Left ventricle myocardium superior (tissue), 1 donor: ENCODE measurements around the gene FPGS. TPM values are rescaled to one million over a fixed set of nuclear protein-coding genes. Genes with fewer than 3 reads are reported as not detected.

Experiments used
- ATAC-seq: fragments of 200-7000 bp; cut with Tn5 transposase; one replicate; pipeline ENCODE4 v1.9.1; 2020; ENCODE audit warnings: mild to moderate bottlenecking, moderate library complexity
- DNase-seq: peaks from one replicate; pipeline ENCODE4 v3.0.0-alpha.2; 2020
- intact Hi-C: fragments of 100-400 bp; cut with micrococcal nuclease; formaldehyde crosslinking; loops from one replicate; pipeline ENCODE4 v1.11.0; 2022
- total RNA-seq: library from RNA; stranded (reverse); fragmentation: NEBNext Ultra II Directional; extraction: Animal tissue kit (Norgen Biotek cat#: 25700); gene quantifications from one replicate; pipeline ENCODE4 v1.2.1, GENCODE V29; 2021
- donor health status: DM: no; HTN: yes; CAD: no; lungs with severe emphysema.

FPGS gene
- total RNA-seq, 1 donor from 2014 or later: 31.9 TPM

DNA sequence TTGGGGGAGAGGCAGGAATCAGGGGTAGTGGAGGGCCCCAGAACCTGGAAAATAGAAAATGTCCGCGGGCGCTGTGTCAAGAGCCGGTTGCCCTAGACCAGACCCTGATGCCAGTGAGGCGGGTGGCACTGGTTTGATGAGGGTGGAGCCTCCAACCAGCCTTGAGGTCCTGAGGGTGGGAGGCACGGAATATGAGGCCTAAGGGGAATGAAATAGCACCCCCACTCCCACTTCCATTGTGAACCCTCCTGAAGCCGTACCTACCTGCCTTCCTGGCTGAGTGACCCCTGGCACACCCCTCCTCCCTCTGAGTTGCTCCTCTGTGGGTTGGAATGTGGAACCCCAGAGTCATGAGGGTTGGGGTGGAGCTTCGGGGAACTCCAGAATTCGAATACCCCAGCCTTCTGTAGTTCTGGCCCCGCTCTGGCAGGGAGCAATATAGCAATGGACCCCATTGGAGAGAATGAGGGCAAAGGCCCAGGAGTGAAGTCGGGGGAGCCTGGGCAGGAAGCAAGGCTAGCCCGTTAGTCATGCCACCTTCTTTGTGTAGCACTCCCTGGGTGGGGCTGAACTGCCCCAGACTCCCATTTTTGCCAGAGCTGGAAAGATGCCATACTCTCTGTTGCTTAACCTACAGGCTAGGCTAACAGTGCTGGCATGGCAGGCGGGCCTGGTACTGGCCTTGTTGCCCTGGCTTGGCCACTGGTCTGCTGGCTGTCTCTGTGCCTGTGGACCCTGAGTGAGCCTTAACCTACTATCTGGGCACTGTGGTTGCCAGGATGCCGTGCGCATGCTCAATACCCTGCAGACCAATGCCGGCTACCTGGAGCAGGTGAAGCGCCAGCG, 1.0 kb downstream of the FPGS start:
- intact Hi-C loops: no loop called here
- DNase-seq (no peak), ATAC-seq (peak; percentile 4)

DNA sequence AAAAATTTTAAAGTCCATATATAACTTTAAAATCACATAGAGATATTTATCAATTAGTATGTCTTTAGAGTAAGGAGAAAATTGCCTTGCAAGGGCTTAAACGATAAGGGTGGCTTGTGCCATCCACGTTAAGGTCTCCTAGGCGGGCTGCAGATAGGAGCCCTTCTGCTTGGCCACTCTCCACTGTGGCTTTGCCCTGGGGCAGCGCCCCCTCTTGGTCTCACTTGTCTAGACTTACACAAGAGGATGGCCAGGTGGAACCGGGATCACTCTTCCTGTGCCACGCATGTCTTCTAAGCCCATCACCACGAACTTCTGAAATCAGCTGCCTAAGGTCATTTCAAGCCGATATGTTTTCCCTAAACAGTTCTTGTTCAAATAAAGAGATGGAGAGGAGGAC, 2.9 kb downstream of the FPGS start:
- ATAC-seq (no peak), DNase-seq (no peak)
- intact Hi-C loops: no loop called here

DNA sequence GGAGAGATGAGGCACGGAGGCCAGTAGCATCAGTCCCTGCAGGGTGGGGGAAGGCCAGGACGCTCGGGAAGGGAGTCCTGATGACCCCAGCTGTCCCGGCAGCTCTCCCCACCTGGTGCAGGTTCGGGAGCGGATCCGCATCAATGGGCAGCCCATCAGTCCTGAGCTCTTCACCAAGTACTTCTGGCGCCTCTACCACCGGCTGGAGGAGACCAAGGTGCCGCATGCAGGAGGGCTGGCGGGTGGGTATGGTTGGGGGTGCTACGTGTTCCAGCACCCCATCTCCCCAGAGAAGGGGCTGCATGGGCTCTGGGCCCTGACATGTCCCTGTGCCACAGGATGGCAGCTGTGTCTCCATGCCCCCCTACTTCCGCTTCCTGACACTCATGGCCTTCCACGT, 4.2 kb downstream of the FPGS start:
- DNase-seq (no peak), ATAC-seq (no peak)
- intact Hi-C loops: no loop called here

DNA sequence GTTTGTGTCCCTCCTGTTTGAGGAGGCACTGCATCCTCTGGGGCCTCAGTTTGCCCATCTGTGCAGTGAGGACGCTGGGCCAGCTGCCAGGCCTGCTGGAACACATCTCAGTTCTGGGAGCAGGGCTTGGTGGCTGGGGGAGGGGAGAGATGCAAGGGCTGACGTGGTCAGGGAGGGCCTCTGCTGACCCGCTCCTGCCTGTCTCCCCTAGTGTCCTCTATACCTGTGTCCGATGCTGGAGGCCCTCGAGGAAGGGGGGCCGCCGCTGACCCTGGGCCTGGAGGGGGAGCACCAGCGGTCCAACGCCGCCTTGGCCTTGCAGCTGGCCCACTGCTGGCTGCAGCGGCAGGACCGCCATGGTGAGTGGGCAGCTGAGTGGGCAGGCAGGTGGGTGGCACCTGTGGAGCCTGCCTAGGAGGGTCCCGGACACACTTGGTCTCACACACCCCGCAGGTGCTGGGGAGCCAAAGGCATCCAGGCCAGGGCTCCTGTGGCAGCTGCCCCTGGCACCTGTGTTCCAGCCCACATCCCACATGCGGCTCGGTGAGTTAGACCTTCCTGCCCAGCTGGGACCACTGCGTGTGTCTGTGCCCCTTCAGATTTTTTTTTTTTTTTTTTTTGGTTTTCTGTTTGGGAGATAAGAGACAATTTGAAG, 5.8 kb downstream of the FPGS start:
- intact Hi-C loops: no loop called here
- ATAC-seq (no peak), DNase-seq (no peak)

DNA sequence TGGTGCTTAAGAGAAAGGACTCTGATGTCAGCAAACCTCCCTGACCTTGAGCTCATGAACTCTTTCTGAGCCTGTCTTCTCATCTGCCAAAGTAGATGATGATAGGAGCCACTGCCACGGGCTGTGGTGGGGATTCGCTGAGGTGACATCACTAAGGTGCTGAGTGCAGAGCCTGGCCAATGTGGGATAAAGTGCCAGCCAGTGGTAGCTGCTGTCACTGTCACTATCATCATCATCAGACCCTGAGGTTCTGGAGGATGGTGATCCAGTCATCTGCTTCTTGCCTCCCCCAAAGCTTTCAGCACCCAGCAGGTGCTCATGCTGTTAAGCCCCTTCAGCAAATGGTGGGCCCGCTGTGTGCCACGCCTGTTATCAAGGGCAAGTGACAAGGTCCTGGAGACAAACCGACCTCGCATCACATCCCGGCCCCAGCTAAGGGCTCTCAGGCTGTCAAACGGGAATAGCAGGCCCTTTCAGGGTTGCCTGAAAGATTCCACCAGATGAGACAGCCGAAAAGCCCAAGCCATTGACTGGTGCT, 6.4 kb downstream of the FPGS start:
- peak; percentile 8 for ATAC-seq
- DNase-seq: no peak
- intact Hi-C loops: no loop called here

DNA sequence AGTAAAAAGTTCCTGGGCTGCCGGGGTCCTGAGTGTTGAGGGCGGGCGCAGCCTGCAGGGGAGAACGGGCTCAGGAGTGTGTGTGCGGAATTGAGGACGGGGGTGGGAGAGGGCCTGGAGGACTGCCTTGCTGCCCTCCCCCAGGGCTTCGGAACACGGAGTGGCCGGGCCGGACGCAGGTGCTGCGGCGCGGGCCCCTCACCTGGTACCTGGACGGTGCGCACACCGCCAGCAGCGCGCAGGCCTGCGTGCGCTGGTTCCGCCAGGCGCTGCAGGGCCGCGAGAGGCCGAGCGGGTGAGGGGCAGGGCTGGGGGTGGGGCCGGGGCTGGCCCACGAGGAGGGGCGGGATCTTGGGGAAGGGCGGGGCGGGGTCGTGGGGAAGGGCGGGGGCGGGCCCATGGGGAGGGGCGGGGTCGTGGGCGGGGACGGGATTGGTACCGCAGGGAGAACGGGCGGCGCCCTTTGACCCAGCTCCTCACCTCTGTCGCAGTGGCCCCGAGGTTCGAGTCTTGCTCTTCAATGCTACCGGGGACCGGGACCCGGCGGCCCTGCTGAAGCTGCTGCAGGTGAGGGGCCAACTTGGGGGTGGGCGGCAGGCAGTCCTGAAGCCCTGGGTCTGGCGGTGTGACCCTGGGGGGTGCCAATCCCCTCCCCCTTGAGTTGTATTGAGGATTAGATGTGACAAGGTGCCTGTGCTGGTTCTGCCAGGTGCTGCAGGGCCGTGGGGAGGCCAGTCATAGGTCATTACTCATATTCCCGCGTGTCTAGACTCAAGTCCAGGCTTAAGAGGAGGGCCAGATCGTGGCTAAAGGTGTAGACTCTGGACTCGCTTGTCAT, 7.1 kb downstream of the FPGS start:
- intact Hi-C loops: no loop called here
- ATAC-seq (peak; percentile 59), DNase-seq (peak; percentile 64)

DNA sequence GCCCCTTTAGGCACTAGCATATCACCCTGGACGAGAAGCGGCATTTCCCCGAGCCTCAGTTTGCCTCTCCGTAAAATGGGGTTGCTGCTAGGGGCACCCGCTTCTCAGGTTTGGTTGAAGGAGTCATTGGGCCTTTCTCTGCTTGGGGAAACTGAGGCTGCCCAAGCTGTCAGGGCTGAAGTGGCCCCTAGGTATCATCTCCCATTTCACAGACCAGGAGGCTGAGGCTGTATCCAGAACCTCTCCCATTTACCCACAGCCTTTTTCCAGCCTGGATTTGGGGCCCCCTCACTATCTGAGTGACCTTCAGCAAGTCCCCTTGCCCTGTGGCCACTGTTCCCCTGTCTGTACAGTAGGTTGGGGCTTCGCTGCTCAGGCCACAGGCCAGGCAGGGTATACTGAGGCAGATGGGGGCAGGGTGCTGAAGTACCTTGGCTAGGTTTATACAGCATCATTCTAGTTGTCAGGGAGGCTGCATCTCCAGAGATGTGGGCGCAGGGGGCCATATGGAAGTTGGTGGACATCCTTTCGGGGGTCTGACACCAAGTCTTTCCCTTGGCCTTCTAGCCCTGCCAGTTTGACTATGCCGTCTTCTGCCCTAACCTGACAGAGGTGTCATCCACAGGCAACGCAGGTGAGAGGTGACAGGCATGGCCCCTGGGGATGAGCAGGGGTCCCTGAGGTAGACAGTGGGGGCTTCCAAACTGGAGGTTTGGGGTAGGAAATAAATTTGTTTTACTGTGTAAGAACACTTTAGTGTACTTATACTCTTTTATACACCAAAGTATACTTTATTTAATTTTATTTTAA, 7.9 kb downstream of the FPGS start:
- DNase-seq (no peak), ATAC-seq (no peak)
- intact Hi-C loops: no loop called here

DNA sequence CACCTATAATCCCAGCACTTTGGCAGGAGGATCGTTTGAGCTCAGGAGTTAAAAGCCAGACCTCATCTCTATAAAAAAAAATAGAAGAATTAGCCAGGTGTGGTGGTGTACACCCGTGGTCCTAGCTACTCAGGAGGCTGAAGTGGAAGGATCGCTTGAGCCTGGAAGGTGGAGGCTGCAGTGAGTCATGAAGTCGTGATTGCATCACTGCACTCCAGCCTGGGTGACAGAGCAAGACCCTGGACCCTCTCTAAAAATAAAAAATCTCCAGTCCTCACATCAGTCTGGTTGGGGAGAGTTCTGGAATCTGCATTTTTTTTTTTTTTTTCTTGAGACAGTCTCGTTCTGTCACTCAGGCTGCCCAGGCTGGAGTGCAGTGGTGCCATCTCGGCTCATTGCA, 9.3 kb downstream of the FPGS start:
- DNase-seq (no peak), ATAC-seq (no peak)
- intact Hi-C loops: no loop called here

DNA sequence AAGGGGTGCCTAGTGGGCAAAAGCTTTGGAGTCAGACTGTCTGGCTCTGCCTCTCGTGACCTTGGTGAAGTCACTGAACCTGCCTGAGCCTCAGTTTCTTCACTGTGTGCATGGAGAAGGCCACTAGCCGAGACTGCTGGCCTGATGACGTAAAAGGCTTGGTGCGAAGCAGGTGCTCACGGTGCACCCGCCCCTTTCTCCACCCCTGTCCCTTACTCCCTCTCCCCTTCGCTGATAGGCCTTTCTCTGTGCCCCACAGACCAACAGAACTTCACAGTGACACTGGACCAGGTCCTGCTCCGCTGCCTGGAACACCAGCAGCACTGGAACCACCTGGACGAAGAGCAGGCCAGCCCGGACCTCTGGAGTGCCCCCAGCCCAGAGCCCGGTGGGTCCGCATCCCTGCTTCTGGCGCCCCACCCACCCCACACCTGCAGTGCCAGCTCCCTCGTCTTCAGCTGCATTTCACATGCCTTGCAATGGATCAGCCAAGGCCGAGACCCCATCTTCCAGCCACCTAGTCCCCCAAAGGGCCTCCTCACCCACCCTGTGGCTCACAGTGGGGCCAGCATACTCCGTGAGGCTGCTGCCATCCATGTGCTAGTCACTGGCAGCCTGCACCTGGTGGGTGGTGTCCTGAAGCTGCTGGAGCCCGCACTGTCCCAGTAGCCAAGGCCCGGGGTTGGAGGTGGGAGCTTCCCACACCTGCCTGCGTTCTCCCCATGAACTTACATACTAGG, 10.4 kb downstream of the FPGS start:
- no peak for DNase-seq
- ATAC-seq: peak; percentile 1
- intact Hi-C loops: no loop called here

DNA sequence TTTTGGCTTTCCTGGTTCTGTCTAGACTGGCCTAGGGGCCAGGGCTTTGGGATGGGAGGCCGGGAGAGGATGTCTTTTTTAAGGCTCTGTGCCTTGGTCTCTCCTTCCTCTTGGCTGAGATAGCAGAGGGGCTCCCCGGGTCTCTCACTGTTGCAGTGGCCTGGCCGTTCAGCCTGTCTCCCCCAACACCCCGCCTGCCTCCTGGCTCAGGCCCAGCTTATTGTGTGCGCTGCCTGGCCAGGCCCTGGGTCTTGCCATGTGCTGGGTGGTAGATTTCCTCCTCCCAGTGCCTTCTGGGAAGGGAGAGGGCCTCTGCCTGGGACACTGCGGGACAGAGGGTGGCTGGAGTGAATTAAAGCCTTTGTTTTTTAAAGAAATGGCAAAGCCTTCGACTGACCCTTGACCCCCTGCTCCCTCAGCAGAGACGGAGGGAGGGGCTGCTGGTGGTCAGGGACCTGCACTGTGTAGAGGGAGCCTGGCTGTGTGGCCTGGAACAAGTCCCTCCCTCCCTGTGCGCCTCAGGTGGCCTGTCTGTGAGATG, 11.1 kb downstream of the FPGS start:
- no peak for DNase-seq
- peak; percentile 8 for ATAC-seq
- intact Hi-C loops: no loop called here

DNA sequence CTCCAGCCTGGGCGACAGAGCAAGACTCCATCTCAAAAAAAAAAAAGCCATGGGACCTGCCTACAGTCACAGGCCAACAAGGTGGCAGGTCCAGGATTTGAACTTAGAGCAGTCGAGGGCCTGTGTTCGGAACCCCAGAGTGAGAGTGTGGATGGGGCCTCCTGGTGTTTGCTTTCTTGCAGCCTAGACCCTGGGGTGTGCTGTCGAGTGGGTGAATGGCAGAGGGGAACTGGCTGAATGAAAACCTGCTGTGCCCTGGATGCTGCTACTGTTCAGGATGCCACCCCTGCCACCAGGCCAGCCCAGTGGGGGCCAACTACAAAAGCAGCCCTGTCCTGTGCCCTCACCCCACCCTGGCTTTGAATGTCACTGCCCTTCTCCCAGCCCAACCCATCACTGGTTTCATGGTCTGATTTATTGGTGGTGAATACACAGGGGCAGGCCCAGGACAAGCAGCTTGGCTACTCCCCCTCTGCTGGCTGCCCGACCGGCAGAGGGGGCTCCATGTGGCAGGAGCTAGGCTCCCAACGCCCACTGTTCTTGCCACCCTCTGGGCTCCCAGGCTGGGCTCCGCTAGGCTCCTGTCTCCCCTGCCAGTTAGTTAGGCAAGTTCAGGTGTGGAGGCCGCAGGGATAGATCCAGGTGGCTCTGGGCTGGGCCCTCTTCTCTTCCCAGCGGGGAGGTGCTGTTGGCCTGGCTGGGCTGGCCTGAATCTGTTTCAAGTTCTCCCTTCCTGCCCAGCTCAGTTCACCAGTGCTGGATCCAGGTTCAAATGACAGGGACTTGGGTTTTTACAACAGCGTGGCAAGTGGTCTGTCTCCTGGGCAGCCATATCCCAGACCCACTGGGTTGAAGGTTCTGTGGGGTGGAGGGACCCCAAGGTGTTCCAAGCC, 12.2 kb downstream of the FPGS start:
- intact Hi-C loops: no loop called here
- DNase-seq (no peak), ATAC-seq (no peak)

DNA sequence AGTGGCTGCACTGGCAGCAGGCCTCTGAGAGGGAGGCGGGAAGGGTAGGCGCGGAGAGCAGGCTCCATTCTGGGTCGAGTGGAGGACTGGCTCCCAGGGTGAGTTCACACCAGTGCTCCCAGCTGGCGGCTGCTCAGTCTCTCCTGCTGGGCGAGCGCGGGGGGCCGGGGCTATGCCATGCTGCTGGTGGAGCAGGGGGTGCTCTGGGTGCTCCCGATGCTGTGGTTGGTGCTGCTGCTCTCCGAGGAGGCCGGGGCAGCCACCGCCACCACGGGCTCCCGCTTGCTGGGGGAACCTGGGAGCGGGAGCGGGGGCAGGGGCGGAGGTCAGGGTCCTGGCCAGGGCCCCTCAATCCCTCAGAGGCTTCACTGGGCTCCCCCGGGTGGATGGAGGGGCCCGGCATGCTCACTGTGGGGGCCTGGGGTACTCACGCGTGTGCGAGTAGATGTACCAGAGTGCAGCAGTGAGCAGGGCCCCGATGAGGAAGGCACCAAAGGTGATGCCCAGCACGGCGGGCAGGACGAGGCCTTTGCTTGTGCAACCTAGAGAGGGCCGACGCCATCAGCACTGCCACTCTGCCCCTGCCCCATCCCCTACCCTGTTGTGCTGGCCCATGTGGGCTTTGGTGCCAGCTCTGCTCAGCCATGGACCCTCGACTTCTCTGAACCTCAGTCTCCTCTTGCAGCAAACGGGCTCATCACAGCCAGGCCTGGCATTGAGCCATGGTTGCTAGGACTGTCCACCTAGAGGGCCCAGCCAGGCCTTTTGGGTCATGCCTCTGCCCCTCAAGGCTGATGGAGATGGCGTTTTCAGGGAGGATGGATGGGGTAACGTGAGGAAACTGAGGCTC, 13.1 kb downstream of the FPGS start:
- peak; percentile 1 for ATAC-seq
- intact Hi-C loops: no loop called here
- no peak for DNase-seq

DNA sequence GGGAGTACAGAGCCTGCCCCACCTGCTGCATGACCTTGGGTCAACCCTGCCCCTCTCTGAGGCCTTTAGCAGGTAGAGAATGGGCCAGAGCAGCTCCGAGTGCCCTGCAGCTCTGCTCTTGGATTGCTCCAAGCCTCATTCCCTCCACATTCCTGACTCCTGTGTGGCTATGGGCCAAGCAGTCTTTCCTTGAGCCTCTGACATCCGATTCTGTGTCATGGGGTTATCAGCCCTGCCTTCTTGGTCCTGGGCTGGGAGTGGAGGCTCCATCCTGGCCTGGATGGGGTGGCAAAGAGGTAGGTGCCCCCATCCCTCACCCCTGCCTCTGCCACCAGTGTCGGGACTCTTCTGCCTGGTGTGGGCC, 13.7 kb downstream of the FPGS start:
- intact Hi-C loops: no loop called here
- DNase-seq: no peak
- no peak for ATAC-seq

DNA sequence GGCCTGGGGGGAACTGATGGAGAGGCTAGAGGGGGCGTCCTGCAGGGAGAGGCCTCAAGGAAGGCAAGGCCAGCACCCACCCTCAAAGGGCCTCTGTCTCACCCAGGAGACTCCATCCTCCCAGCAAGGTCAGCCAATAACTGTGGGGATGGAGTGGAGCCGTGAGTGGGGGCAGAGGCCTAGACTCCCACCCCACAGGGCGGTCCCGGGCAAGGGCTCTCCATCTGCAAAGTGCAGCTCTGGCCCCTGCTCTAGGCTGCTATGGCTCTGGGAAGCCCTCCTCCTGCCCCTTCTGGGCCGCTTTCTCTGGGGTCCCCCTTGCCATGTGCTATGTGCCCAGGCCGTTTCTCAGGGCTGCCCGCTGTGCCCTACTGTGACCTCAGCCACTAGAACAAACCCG, 14.0 kb downstream of the FPGS start:
- ATAC-seq: peak; percentile 1
- no peak for DNase-seq
- intact Hi-C loops: no loop called here

DNA sequence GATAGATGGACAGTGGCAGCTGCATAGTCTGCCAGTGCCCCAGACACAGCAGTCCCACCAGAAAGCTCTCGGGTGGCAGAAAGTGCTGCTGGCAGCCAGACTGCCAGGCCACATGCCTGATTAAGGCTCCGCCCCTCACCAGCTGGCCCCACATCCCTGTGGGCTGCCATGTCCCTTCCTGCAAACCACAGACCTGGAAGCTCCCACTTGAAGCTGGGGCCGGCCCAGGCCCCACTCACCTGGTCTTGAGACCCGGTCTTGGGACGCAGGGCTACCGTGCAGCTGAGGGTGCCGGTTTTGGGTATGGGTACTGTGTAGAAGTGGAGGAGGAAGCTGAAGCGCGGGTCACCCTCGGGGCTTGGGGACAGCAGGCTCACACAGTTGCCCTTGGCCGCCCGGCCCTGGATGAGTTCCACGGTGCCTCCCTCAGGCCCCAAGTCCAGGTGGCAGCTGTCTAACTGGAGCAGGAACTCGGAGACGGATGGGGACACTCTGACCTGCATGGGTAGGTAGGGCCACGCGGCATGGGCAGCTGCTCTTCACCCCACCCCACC, 15.3 kb downstream of the FPGS start:
- DNase-seq (no peak), ATAC-seq (no peak)
- intact Hi-C loops: no loop called here

DNA sequence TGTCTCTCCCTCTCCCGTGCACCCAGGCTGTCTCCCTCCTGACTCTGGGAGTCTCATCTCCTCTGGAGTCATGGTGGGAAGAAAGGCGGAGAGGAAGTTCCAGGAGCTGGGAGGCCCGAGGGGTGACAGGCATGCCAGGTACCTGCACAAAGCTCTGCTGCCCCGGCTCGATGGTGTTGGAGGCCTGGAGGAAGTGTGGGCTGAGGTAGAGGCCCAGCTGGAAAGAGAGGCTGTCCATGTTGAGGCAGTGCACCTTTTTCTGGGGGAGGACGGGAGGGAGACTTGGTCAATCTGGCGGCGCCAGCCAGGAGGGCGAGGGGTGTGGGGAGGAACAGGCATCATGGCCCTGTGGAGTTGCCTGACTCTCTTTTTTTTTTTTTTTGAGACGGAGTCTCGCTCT, 15.9 kb downstream of the FPGS start:
- intact Hi-C loops: no loop called here
- DNase-seq (no peak), ATAC-seq (no peak)
